ENCODE results near the gene ANO7. TPM values are rescaled to one million over a fixed set of nuclear protein-coding genes. Genes with fewer than 3 reads are reported as not detected.
"Not testable (repeated sequence)": the region's sequence is repeated elsewhere in the genome, so short reads cannot be mapped to it uniquely, and the experiment has no call there.

ANO7 gene
- polyA plus RNA-seq, 1 of the 3 experiments (the other 2 are of a cell fraction): 0.81 TPM

GRCh38 chr2:241195506-241196130, 7.1 kb downstream of the ANO7 start:
- Histone ChIP-seq H3K36me3 (replicated peaks in 1 of 2; ENCODE audit: control insufficient read depth in 1 of 2, insufficient read depth in 2 of 2, low read length in 1 of 2) (no peaks in the 10 kb centered on the region), H3F3A (replicated peaks; ENCODE audit: insufficient read depth) (no peaks in the 10 kb centered on the region), H3K4me3 (ENCODE audit: low read depth in 2 of 2, low read length in 1 of 2) (no peak overlapping the region), H3K79me2 (ENCODE audit: insufficient read depth) (no peaks in the 10 kb centered on the region), H3K4me2 (no peak overlapping the region), H2AFZ (ENCODE audit: low read depth) (no peak overlapping the region), H3K9me3 (no peaks in the 10 kb centered on the region), H3K9ac (no peak overlapping the region), H4K20me1 (ENCODE audit: insufficient read depth) (no peaks in the 10 kb centered on the region), H3K27ac (ENCODE audit: low read depth in 2 of 2, low read length in 1 of 2) (no peak overlapping the region), H3K4me1 (ENCODE audit: control insufficient read depth in 1 of 2, insufficient read depth in 2 of 2, low read depth in 1 of 2, low read length in 1 of 2) (no peaks in the 10 kb centered on the region), H3K9me2 (no peaks in the 10 kb centered on the region), H3K27me3 (ENCODE audit: insufficient read depth) (no peaks in the 10 kb centered on the region)
- ChIA-PET POLR2A (no interaction called here), CTCF (no interaction called here)
- TF ChIP-seq ELF1 (IDR thresholded peaks at IDR 0.05) (no peak), RAD21 (IDR thresholded peaks at IDR 0.05; ENCODE audit: low read length) (no peak), MEF2A (IDR thresholded peaks at IDR 0.05; ENCODE audit: borderline replicate concordance, low read depth) (no peak), FOXJ3 (CRISPR knock-in tag; IDR thresholded peaks at IDR 0.05) (no peak), USF1 (IDR thresholded peaks at IDR 0.05; ENCODE audit: borderline replicate concordance, low read depth) (no peak), CHD2 (IDR thresholded peaks at IDR 0.05; ENCODE audit: low read length, partially characterized antibody) (no peak), SIN3A (IDR thresholded peaks at IDR 0.05; ENCODE audit: borderline replicate concordance, low read depth, low read length) (no peak)
- no peak for DNase-seq
- WGBS (ENCODE audit: low lambda C conversion rate): 77% methylated on average over 13 of the region's 18 CpGs

- H3K9me2 ChIP-seq; H3K79me2 ChIP-seq (ENCODE audit: insufficient read depth); H3F3A ChIP-seq (replicated peaks; ENCODE audit: insufficient read depth); H3K27me3 ChIP-seq (ENCODE audit: insufficient read depth); H2AFZ ChIP-seq (ENCODE audit: low read depth); H3K9ac ChIP-seq; DNase-seq; H3K36me3 ChIP-seq (replicated peaks in 1 of 2; ENCODE audit: control insufficient read depth in 1 of 2, insufficient read depth in 2 of 2, low read length in 1 of 2); POLR2A ChIA-PET; H3K9me3 ChIP-seq; H3K4me1 ChIP-seq (ENCODE audit: control insufficient read depth in 1 of 2, insufficient read depth in 2 of 2, low read depth in 1 of 2, low read length in 1 of 2); H3K4me2 ChIP-seq; H3K4me3 ChIP-seq (ENCODE audit: low read depth in 2 of 2, low read length in 1 of 2); H3K27ac ChIP-seq (ENCODE audit: low read depth in 2 of 2, low read length in 1 of 2); CTCF ChIA-PET; H4K20me1 ChIP-seq (ENCODE audit: insufficient read depth): not testable (repeated sequence)
- 85% methylated on average over 7 of the region's 14 CpGs for WGBS (ENCODE audit: low lambda C conversion rate)
Measured at GRCh38 chr2:241197246-241197645, 8.8 kb downstream of the ANO7 start.

- H3F3A ChIP-seq (replicated peaks; ENCODE audit: insufficient read depth): no peaks in the 10 kb centered on the region
- H3K27ac ChIP-seq (ENCODE audit: low read depth in 2 of 2, low read length in 1 of 2): no peak overlapping the region
- no peaks in the 10 kb centered on the region for H3K36me3 ChIP-seq (replicated peaks in 1 of 2; ENCODE audit: control insufficient read depth in 1 of 2, insufficient read depth in 2 of 2, low read length in 1 of 2)
- no peaks in the 10 kb centered on the region for H4K20me1 ChIP-seq (ENCODE audit: insufficient read depth)
- H3K4me1 ChIP-seq (ENCODE audit: control insufficient read depth in 1 of 2, insufficient read depth in 2 of 2, low read depth in 1 of 2, low read length in 1 of 2): no peaks in the 10 kb centered on the region
- POLR2A ChIA-PET: no interaction called here
- CTCF ChIA-PET: interaction anchor here (1.2 kb wide), 1 partner anchor 11 kb away, joined by 3 read pairs; no protein-coding TSS in a partner anchor
- H3K4me3 ChIP-seq (ENCODE audit: low read depth in 2 of 2, low read length in 1 of 2): no peak overlapping the region
- H3K9me3 ChIP-seq: no peaks in the 10 kb centered on the region
- no peak overlapping the region for H3K4me2 ChIP-seq
- no peak overlapping the region for H2AFZ ChIP-seq (ENCODE audit: low read depth)
- TF ChIP-seq TEAD4 (IDR thresholded peaks at IDR 0.05; ENCODE audit: borderline replicate concordance, insufficient read depth): no peak
- TF ChIP-seq IRF3 (IDR thresholded peaks at IDR 0.05; ENCODE audit: low read depth, low read length): no peak
- no peak for TF ChIP-seq SIN3A (IDR thresholded peaks at IDR 0.05; ENCODE audit: borderline replicate concordance, low read depth, low read length)
- no peak for TF ChIP-seq CTCF (IDR thresholded peaks at IDR 0.05)
- TF ChIP-seq MAX (IDR thresholded peaks at IDR 0.05; ENCODE audit: low read depth): no peak
- TF ChIP-seq TCF12 (IDR thresholded peaks at IDR 0.05): no peak
- no peak for TF ChIP-seq FOXJ3 (CRISPR knock-in tag; IDR thresholded peaks at IDR 0.05)
- H3K27me3 ChIP-seq (ENCODE audit: insufficient read depth): no peaks in the 10 kb centered on the region
- no peak for DNase-seq
- H3K9me2 ChIP-seq: no peaks in the 10 kb centered on the region
- 80% methylated on average over 6 of the region's 6 CpGs for WGBS (ENCODE audit: low lambda C conversion rate)
- H3K79me2 ChIP-seq (ENCODE audit: insufficient read depth): no peaks in the 10 kb centered on the region
- no peak overlapping the region for H3K9ac ChIP-seq
Measured at GRCh38 chr2:241197947-241198346, 9.5 kb downstream of the ANO7 start.

Measured in SK-N-SH (cell line).